ENCODE results near the gene ST8SIA4.

DNA sequence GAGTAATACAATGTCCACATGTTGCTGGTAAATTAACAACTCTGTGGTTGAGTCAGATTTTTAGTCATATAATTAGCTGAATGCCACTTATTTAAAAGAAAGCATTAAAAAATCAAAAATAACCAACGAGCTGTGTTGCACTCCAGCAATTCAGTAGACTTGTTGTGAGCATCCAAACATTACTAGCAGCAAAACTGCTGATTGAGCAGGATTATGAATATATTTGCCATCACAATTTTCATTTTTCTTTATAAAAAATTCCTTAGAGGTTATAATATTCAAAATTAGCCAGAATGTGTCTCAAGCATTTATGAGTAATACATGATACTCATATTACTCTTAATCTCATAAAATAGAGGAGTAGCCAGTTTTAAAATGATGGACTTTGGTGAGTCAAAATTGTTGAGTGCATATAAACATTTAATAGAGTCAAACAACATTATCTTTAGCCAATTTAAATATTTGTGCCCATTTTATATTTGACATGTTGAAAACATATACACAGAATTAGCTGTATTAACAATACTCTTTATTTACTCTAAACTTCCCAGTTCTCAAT lies 44.0 kb downstream of the ST8SIA4 start:
- no peak for TF ChIP-seq CTCF (conservative IDR thresholded peaks at IDR 0.05; ENCODE audit: low read length)
- no peak for TF ChIP-seq EZH2phosphoT487 (IDR thresholded peaks at IDR 0.05; ENCODE audit: borderline replicate concordance)

All from Loucy (cell line).